ENCODE results near the gene PARP3.
A peak's percentile ranks its signal among the peaks of the same experiment; 100 is the strongest.

PARP3 gene

DNA sequence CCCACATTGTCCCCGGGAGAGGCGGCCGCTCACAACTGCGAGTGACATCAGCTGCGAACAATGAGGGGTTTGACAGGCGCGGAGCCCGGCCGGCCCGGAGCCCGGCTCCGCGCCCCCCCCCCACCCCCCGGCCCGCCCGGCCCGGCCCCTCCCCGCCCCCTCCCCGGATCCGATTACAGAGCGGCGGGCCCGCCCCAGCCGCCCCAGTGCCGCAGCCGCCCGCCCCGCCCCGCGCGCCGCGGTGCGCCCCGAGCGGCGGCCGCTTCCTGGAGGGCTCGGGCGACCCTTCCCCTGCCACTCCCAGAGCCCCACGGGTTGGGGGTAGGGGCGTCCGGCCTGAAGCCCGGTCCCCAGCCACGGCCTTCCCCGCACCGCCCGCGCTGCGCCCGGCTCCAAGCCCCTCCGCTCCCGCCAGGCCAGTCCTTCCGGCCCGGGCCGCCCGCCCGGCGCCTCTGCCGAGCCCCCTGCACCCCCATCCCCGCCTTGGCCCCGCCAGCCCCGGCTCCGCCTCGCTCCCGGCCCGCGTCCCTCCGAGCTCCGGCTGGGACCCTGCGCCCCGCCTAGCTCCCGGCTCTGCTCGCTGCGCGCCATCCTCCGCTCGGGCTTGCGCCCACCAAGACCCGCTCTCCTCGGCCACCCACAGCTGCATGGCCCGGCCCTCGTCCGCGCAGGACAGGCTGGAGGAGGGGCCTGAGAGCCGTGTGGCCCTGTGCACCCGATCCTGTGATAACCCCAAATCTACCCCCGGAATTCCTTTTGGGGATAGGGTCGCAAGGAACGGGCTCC, 25.4 kb downstream of the PARP3 start, which contains the start of gene PCBP4:
TSS of gene PCBP4 (minus strand) at position 71 of the 786 bp plus-strand sequence. CDS start 6,214 bp downstream, outside the sequence.
- DNase-seq (ENCODE audit: extremely low read depth, low read depth) = no peak
- H3K4me3 ChIP-seq (replicated peaks; ENCODE audit: low read depth, low read length) = peak within 1 kb of the TSS; percentile 53
- TF ChIP-seq, protein P1, sequence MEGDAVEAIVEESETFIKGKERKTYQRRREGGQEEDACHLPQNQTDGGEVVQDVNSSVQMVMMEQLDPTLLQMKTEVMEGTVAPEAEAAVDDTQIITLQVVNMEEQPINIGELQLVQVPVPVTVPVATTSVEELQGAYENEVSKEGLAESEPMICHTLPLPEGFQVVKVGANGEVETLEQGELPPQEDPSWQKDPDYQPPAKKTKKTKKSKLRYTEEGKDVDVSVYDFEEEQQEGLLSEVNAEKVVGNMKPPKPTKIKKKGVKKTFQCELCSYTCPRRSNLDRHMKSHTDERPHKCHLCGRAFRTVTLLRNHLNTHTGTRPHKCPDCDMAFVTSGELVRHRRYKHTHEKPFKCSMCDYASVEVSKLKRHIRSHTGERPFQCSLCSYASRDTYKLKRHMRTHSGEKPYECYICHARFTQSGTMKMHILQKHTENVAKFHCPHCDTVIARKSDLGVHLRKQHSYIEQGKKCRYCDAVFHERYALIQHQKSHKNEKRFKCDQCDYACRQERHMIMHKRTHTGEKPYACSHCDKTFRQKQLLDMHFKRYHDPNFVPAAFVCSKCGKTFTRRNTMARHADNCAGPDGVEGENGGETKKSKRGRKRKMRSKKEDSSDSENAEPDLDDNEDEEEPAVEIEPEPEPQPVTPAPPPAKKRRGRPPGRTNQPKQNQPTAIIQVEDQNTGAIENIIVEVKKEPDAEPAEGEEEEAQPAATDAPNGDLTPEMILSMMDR (IDR thresholded peaks at IDR 0.05; ENCODE audit: low read depth, low read length, missing control alignments) = no peak

DNA sequence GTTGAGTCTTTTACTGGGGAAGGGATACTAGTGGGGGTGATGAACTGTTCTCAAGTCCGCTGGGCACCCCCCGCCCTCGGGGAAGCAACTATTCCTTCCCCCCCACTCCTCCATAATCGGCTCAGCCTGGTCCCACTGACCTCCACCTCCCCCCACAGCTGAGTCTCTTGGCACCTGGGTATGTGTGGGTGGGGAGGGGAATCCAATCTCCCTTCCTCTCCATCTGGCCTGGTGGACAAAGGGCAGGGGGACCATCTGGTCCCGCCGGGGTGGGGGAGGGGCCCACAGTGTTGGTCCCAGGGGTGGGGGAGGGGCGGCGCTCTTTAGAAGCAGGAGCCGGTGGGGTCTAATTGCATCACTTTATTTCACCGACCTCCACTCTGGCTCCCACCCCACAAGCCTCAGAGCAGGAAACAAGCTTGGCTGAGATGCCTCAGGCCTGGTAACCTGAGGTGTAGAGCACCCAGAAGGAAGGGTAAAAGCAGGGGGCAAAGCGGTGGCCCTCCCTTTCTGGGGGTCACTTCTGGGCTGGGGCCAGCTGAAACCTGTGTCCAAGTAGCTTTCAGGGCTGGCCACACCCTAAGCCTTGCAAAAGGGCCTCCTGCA, 26.1 kb downstream of the PARP3 start:
- peak; percentile 41 for DNase-seq (ENCODE audit: extremely low read depth, low read depth)
- TF ChIP-seq, protein P1 (IDR thresholded peaks at IDR 0.05; ENCODE audit: low read depth, low read length, missing control alignments) = no peak
- H3K4me3 ChIP-seq (replicated peaks; ENCODE audit: low read depth, low read length) = peak overlapping the region; percentile 47

DNA sequence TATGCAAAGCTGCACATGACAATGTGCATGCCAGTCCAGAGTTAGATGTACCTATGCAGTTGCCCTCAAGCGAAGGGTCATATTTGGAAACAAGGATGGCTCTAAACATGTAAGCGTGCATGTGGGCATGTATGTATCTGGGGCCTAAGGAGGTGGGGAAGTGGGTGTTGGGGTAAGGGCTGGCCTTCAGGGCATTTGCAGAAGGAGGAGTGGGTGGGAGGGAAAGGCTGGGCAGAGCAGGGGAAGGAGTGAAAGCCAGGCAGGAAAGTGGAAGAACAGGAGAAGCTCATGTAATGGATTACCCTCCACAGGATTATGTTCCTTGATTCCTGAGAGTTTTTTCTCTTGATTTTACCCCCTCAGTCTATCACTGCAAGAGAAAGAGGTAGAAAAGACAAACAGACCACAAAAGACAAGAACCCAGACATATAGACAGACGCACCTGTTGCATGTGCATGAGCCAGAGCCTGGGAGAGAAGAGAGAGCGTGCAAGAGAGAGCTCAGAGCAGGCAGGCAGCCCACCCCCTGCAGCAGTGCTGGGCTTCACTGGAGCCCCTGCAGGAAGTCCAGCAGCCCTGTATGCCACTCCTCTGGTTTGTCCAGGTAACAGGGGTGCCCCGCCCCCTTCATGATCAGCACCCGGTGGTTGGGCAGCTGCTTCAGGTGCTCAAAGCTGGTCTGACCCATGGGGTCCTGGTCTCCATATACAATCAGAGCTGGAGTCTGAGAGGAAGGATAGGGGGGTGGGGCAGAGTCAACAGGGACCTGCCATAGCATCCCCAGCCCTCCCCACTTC, 26.9 kb downstream of the PARP3 start:
- no peak overlapping the region for H3K4me3 ChIP-seq (replicated peaks; ENCODE audit: low read depth, low read length)
- TF ChIP-seq, protein P1 (IDR thresholded peaks at IDR 0.05; ENCODE audit: low read depth, low read length, missing control alignments) = no peak
- no peak for DNase-seq (ENCODE audit: extremely low read depth, low read depth)

DNA sequence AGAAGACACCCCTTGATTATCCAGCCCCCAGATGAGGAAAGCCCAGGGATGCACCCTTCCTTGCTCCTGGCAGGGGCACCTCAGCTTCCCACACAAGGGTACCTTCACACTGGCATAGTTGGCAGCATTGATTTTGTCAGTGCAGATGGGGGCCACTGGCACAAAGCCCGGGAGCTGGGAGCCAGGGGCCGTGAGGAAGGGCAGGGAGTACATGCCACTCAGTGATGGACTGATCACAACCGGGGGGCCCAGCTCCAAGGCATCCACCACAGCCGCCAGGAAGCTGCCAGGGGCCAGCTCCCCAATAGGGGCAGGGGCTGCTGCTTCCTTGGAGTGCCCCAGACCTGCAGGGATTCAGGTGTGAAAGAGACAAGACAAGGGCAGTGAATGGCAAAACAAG, 27.7 kb downstream of the PARP3 start:
- TF ChIP-seq, protein P1 (IDR thresholded peaks at IDR 0.05; ENCODE audit: low read depth, low read length, missing control alignments) = no peak
- no peak for DNase-seq (ENCODE audit: extremely low read depth, low read depth)
- H3K4me3 ChIP-seq (replicated peaks; ENCODE audit: low read depth, low read length) = no peak overlapping the region

DNA sequence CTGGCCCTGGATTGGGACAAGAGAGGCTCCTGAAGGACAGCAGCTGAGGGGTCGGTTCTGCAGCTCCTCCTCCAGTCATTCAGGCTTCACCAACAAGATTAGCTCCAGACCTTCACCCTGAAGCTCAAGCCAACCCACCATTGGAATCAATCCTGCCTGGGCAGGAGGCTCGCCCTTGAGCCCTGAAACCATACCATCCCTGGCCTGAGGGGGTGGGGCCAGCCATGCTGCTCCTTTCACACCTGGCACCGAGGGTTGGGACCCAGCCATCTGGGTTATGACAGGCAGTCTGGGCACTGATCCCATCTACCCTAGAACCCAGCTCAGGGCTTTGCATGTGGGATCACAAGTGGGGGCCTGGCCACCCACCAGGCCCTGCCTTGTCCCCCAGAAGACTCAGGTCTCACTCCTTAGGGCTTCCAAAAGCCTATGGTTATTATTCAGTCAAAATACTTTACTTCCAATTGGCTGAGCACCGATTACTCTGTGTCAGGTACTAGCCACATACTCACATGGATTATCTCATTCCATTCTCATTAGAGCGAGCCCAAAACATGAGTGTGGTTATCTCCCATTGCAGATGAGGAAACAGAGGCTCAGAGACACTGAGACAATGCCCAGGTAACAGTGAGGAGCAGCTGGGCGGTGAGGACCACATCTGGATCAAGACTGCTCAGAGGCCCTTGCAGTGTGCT, 28.6 kb downstream of the PARP3 start:
- H3K4me3 ChIP-seq (replicated peaks; ENCODE audit: low read depth, low read length) = no peak overlapping the region
- no peak for DNase-seq (ENCODE audit: extremely low read depth, low read depth)
- TF ChIP-seq, protein P1 (IDR thresholded peaks at IDR 0.05; ENCODE audit: low read depth, low read length, missing control alignments) = no peak

DNA sequence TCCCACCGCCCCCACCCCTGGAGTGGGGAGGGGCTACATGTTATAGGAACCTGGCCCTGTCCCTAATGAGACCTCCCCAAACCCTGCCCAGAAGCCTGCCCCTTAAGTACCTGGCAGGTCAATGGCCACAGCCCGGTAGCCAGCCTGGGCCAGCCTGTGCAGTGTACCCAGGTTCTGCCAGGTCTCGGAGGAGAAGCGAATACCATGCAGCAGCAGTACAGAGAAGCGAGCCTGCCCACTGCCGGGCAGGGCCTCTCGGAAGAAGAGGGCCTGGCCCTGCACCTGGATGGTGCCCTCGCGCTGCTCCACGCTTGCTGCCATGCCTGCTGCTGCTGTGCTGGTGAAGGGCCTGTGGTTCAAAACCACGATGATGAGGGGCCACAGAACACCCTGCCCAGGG, 29.2 kb downstream of the PARP3 start:
- H3K4me3 ChIP-seq (replicated peaks; ENCODE audit: low read depth, low read length) = no peak overlapping the region
- DNase-seq (ENCODE audit: extremely low read depth, low read depth) = no peak
- TF ChIP-seq, protein P1 (IDR thresholded peaks at IDR 0.05; ENCODE audit: low read depth, low read length, missing control alignments) = no peak

Data from HFF-Myc (cell line).